ENCODE data around the gene MZT2B.
"Not testable (repeated sequence)": the region's sequence is repeated elsewhere in the genome, so short reads cannot be mapped to it uniquely, and the experiment has no call there.

MZT2B gene

DNA sequence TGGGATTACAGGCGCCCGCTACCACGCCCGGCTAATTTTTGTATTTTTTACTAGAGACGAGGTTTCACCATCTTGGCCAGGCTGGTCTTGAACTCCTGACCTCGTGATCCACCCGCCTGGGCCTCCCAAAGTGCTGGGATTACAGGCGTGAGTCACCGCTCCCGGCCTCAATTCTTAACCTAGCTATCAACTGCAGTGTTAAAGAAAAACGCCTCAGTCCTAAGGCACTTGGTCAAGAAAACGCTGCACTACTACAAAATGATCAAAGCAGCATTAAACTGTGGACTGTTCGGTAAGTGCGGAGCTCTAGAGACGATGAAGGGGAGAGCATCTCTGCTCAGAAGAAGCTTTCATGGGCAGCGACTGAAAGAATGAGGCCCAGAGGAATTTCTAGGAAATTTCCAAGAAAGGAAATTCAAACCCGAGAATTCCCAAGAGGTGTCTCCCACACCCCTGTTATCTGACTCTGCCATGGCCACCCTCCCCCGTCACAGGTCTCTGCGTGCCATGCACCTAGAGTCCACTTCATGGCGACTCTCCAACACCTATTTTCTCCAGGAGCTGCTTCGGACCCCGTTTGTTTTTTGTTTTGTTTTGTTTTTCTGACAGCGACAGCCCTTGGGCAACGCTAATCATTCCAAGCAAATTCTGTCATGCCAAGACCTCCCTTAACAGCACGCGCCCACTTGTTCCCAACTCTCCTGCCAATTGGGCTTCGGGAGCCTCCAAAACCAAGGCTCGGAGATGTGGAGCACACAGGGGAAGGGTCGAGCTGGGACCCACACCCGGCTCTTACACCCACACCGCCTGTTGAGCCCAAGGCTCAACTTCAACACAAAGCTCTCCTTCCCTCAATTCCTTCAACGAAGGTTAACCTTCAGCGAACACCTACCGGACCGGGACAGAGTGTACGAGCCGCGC, 1.4 kb upstream of the MZT2B start:
- not testable (repeated sequence) for FAIRE-seq

DNA sequence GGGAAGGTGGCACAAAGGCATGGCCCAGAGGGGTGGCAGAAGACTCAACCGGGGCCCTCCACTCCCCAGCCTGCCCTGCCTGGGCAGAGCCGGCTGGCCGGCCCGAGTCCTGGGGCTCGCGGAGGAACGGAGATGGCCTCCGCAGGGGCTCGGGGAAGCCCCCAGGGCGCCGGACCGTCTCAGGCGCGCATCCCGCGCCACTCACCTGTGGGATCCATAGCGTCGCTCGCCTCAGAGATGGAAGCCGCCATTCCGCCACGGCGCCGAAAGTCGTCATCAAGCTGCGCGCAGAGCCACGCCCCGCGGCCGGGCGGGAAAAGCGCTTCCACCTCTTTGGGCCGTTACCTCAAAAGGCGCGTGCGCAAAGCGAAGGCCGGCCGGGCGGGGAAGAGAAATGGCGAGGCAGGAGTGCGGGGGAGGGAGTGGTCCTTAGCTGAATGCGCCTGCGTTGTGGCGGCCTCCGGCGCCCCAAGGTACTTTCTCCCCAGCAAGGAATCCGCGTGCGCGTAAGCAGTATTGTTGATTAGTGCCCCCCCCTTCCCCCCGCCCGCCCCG, 660 bp upstream of the MZT2B start, which contains the start of gene SMPD4:
Gene SMPD4, minus strand, starts transcription at position 278 of the 555 bp plus-strand sequence. CDS start 5,010 bp downstream, outside the sequence.
- peak; percentile 88 for FAIRE-seq

GRCh38 chr2:130182826-130183511, 907 bp downstream of the MZT2B start:
- not testable (repeated sequence) for FAIRE-seq

DNA sequence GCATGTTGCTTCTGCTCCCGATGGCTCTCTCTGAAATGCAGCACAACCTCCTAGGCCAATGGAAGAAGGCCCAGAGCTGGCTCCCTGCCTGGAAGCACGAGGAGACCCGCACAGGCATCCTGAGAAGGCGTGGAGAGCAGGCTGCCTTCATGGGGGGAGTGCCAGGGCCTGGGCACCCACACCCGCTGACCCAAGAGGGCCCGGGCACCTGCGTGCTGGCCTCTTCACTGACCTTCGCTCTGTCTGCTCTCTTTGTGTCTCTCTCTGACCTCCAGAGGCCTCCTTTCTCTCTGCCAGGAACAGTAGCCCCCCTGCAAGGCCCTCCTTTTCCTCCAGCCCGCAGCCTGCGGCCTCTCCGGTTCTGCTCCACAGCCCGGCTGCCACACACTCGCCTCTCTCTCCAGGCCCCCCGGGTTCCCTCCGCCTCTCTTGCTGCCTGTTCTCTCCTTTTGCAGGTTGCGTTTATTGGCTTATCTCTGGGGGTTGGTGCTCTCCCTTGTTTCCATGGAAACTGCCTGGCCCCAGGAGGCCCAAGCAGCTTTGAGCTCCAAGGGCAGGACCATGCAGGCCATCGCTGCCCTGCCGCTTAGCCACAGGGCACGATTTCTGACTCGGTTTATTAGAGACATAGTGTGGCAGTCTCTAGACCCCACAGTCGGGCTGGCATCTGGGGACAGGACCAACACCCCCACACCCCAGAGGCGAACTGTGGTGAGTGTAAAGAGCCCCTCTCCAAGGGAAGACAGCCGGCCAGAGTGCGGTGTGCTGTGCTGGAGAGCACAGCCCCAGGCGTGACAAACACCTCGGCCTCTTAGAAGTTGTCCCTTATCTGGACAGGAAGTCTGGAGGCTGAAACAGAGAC, 1.7 kb downstream of the MZT2B start:
- FAIRE-seq: no peak

DNA sequence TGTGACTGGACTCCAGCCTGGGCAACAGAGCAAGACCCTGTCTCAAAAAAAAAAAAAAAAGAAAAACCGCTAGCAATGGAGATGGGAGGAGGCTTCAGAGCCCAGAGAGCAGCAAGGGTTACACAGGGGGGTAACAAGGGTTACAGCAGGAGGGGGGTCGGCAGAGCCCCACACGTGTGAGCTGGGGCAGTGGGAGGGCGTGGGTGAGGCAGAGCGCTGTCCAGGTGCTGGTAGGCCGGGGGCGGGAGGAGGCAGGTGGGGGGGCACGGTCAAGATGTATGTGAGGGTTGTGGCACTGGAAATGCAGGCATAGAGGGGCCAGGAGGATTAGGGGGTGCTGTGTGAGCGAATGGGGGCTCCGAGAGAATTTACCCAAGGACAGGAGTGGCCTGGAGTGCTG, 3.4 kb downstream of the MZT2B start:
- FAIRE-seq: no peak

- FAIRE-seq: no peak
These were observed 3.8 kb downstream of the MZT2B start for GRCh38 chr2:130185896-130186295.

GRCh38 chr2:130186391-130186790, 4.3 kb downstream of the MZT2B start:
- FAIRE-seq: no peak

GRCh38 chr2:130187268-130187667, 5.2 kb downstream of the MZT2B start:
- no peak for FAIRE-seq

GRCh38 chr2:130187859-130188792, 6.1 kb downstream of the MZT2B start:
- FAIRE-seq: not testable (repeated sequence)

GRCh38 chr2:130188958-130189357, 6.9 kb downstream of the MZT2B start:
- not testable (repeated sequence) for FAIRE-seq

GRCh38 chr2:130190237-130190636, 8.2 kb downstream of the MZT2B start:
- no peak for FAIRE-seq

DNA sequence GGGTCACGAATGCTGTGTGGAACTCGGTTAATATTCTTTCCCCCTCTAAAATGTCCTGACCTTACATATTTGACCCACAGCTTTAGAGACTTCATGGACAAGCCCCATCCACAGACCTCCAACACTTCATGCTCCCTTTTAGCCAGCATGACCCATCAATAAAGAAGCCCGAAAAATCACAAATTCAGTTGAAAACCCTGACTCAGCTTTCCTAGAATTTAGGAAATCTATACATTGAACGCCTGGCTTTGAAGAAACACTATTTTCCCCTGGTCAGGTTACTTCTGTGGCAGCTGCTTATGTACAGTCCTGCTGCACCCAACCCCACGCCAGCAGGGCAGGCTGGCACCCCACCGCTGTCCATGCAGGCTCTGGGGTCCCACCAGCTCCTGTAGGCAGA, 9.3 kb downstream of the MZT2B start:
- FAIRE-seq: not testable (repeated sequence)

DNA sequence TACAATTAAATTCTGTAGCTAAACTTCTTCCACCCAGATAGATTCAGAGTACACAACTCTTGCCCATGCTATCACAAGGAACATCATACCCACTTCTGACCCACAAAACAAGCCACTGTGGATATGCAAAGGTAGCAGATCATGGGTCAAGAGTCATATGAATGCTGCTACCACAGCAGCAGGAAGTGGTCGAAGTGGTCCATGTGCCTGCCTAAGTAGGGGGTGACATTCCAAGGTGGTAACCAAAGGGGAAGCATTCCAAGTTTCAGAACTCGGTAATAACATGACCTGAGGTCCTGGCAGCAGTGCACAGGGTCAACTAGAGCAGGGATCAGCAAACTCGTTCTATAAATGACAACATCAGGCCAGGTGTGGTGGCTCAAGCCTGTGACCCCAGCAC, 10.4 kb downstream of the MZT2B start:
- FAIRE-seq: not testable (repeated sequence)

GRCh38 chr2:130193824-130194223, 11.8 kb downstream of the MZT2B start:
- FAIRE-seq: not testable (repeated sequence)

- FAIRE-seq: not testable (repeated sequence)
These were observed 13.1 kb downstream of the MZT2B start for GRCh38 chr2:130195089-130195635.

GRCh38 chr2:130196052-130196451, 14.0 kb downstream of the MZT2B start:
- not testable (repeated sequence) for FAIRE-seq

DNA sequence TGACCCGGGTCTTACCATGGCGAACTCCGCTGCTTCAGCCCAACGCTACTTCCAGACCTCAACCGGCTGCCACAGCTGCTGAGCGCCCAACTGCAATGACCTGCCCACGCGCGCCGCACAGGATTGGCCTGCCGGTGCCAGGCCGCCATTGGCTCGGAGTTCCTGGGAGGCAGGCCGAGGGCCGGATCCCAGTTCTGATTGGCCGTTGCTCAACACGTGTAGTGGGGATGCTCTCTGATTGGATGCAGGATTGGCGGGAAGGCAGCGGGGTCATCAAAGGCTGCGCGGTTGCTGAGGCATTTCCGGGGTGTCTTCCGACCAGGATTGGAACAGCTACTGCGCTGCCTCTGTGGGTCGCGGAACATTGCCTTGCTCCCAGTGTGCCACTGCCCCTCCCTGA, 16.3 kb downstream of the MZT2B start, which contains the start of gene TUBA3E:
Gene TUBA3E, minus strand, starts transcription at position 97 of the 400 bp plus-strand sequence. Its CDS starts 79 bp downstream, at position 18.
- FAIRE-seq: no peak

DNA sequence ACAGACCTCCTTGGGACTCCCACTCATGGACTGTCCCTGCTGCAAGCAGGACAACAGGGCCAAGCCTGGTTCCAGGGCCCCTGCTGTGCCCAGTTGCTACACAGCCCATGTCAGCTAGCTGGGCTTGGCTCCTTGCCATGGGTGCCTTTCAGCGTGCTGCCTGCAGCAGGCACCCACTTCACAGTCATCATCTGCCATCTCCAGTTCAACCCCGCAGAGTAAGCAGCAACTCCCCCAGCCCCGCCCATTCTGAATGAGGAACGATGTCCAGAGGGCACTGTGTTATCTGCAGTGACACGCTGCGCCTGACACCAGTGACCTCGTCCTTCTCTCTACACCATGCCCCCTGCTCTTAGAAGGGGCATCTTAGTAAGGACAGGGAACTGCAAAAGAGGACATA, 20.5 kb downstream of the MZT2B start:
- not testable (repeated sequence) for FAIRE-seq

DNA sequence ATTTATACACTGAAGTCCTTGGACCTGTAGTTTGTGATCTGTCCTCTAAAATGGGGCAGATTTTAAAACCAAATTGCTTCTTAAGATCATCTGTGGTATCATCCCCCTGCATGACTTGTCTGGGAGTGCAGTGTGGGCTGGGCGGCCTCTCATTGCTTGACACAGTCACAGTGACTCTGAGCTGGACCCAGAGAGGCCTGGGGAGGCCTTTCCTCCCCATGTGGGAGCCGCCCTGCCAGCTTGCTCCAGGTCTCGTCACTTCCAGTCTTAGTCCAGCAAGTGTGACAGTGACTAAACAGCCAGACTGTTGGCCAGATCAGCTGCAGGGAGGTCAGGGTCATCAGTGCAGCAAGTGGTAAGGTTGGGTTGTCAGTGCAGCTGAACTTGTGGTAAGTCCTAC, 21.1 kb downstream of the MZT2B start:
- FAIRE-seq: not testable (repeated sequence)

GRCh38 chr2:130207051-130207450, 25.0 kb downstream of the MZT2B start:
- not testable (repeated sequence) for FAIRE-seq

GRCh38 chr2:130219147-130219546, 37.1 kb downstream of the MZT2B start:
- FAIRE-seq: not testable (repeated sequence)
